ENCODE data around the gene FAM53A.

Gene FAM53A, protein sequence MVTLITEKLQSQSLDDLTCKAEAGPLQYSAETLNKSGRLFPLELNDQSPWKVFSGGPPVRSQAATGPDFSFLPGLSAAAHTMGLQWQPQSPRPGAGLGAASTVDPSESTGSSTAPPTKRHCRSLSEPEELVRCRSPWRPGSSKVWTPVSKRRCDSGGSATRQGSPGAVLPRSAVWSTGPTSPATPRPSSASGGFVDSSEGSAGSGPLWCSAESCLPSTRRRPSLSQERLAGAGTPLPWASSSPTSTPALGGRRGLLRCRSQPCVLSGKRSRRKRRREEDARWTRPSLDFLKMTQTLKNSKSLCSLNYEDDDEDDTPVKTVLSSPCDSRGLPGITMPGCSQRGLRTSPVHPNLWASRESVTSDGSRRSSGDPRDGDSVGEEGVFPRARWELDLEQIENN

DNA sequence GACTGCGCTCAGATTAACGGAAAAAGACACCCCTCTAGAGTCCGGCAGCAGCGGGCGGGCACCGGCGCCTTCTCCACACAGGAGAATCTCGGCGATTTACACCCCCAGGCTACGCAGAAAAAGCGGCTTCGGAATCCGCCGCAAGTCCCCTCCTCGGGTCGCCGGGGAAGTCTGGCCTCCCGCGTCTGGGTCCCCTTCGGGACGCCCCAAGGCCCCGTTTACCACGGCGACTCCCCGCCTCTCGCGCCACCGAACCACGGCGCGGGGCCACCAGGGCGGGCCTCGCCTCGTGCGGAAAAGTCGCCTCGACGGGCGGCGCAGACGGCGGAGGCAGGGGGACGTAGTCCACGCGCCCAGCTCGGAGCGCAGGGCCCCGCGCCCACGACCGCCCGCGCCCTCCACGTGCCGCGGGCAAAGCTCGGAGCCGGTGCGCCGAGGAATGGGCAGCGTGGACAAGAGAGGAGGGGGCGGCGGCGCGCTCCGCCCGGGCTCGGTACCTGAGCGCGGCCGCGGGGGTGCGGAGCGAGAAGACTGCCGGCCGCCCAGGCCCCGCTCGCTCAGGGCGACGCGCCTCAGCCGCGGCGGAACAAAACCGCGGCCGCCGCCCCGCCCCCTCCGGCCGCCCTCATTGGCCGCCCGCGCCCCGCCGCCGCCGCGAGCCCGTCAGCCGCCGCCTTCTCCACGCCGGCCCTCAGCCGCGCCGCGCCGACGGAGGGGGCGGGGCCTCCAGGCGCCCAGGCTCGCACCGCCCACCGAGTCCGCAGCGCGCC, at the start of gene FAM53A:
TSS of gene FAM53A (minus strand) at position 578 of the 770 bp plus-strand sequence. CDS start 15,572 bp downstream, outside the sequence.
- peak; percentile 75 to 85 for DNase-seq

DNA sequence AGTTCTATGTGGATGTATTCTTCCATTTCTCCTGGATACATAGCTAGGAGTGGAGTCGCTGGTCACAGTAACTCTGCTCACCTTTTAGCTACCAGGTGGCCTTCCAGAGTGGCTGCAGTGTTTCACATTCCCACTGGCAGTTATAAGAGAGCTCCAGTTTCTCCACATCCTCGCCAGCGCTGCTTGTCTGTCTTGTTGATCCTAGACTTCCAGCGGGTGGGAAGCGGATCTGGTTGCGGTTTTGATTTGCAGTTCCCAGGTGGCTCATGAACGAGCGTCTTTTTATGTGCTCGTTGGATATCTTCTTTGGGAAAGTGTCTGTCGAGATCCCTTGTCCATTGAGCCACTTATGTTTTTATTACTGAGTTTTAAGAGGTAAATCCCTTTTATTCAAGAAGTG, 48.8 kb upstream of the FAM53A start:
- DNase-seq, result no peak

DNA sequence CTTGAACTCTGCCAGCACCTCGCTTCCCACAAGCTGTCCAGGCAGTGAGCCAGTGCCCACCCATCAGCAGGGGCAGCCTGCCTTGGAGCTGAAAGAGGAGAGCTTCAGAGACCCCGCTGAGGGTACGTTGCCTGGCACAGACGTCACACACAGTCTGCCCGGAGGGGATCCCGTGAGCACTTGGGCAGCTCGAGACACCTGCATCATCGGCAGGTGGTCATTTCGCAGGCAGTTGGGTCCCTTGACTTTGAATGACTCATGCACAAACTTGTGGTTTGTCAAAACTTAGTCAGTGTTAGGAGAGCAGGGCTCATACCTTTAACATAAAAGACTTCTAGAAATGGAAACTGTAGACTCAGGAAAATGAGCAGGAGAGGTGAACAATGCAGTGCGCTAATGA, 47.1 kb upstream of the FAM53A start:
- DNase-seq, result no peak

DNA sequence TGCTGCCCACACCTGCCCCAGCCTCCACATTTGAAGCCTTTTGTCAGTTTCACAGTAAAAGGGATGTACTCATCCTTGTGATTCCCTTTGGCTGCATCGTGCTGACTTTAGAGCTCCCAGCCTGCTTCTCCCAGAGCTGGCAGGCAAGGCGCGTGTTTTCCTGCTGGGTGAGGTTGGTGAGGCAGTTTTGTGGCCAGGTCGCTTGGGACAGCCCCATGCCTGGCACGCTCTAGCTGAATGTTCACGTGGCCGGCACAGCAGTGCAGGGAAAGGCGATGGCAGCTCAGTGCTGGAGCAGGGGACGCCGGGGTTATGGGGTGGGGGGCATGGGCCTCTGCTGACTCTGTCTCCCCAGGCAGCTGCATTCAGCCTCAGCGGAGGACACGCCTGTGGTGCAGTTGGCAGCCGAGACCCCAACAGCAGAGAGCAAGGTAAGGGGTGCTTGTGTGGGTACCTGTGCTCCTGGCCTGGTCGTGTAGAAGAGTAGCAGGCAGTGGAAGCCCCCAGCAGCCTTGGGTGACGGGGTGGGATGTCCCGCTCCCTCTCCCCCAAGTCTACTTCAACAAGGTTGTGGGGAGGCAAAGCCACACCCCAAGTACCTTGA, 46.5 kb upstream of the FAM53A start:
- DNase-seq, result no peak

- DNase-seq, result no peak
These were observed 44.2 kb upstream of the FAM53A start for GRCh38 chr4:1728061-1728980.

GRCh38 chr4:1727117-1728031, 43.3 kb upstream of the FAM53A start:
- DNase-seq, result no peak

DNA sequence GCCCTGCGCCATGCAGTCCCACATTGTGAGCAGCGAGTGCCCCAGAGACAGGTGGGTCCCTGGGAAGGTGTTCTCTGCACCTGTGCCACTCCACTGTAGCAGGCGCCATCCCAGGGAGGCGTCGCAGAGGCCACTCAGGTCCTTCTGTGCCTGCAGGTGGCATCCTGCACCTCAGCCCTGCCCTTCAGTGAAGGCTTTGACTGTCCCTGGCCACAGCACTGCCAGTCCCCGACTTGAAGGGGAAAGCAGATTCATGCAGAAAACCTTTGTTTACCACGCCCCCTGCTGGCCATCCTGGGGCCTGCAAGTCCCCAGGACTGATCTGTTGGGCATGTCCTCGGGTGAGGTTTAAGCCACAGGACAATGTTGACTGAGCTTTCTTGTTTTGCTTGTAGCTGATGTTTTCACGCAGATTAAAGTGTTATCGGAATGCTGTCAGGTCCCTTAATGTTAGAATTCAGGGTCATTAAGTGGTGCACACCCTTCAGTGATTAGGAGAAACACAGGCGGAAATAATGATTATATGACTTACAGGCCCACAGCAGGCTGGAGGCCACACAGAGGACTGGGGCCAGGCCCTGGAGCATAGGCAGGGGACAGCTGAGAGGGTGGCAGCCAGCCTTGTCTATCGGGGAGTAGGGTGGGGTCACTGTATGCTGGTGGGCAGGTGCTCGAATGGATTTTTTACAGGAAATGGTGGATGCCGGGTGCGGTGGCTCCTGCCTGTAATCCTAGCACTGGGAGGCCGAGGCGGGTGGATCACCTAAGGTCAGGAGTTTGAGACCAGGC, 42.2 kb upstream of the FAM53A start:
- DNase-seq, result peak; percentile 64 to 73

- no peak for DNase-seq
These were observed 41.4 kb upstream of the FAM53A start for GRCh38 chr4:1725521-1725920.

DNA sequence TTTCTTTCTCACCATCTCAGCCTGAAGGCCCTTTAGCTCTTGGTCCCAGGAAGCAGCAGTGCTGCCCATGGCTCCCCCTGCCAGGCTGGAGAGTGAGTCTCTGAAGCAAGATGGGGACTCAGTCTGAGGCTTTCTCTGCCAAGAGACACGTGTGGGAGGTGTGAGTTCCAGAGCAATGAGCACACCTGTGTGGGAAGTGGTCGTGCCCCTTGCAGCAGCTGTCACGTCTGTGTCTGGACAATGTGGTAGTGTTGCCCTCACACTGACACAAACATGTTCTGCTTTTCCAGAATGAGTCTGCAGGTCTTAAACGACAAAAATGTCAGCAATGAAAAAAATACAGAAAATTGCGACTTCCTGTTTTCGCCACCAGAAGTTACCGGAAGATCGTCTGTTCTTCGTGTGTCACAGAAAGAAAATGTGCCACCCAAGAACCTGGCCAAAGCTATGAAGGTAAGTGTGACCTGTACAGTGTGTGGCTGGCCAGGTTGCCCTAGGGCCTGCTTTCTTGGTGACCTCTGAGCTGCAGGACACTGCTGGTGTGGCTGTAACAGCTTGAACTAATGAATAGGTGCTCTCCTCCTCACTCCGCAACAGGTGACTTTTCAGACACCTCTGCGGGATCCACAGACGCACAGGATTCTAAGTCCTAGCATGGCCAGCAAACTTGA, 39.2 kb upstream of the FAM53A start:
- DNase-seq, result no peak

GRCh38 chr4:1722551-1723118, 38.5 kb upstream of the FAM53A start:
- no peak for DNase-seq

GRCh38 chr4:1721666-1722550, 37.8 kb upstream of the FAM53A start:
- no peak for DNase-seq

DNA sequence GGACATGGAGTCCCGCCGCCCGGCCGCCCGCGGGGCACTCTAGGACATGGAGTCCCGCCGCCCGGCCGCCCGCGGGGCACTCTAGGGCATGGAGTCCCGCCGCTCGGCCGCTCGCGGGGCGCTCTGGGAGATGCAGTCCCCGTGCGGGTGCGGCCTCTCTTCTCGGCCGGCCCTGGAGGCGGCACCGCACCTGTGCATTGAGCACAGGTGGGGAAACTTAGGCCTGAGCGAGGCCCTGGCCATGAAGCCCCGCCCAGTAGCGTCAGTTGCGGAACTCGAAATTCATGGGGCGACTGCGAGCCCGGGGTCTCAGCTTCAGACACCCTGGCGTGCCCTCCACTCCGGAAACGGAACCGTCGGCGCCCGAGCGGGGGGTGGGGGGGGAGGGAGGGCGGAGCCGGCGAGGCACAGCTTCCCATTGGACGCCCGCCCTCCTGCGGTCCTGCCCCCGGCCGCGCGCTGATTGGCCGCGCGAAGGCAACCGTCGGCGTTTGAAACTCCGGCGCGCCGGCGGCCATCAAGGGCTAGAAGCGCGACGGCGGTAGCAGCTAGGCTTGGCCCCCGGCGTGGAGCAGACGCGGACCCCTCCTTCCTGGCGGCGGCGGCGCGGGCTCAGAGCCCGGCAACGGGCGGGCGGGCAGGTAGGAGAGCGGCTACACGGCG, 37.0 kb upstream of the FAM53A start, which contains the start of the genes TACC3 and TMEM129:
TSS of gene TACC3 (plus strand) at position 519 of the 663 bp plus-strand sequence. CDS start 1,901 bp downstream, outside the sequence.
TSS of gene TMEM129 (minus strand) at position 321 of the 663 bp plus-strand sequence. CDS start 486 bp downstream, outside the sequence.
- DNase-seq, result peak; percentile 94 to 96

- no peak for DNase-seq
These were observed 36.3 kb upstream of the FAM53A start for GRCh38 chr4:1720163-1720983.

- no peak for DNase-seq
These were observed 34.2 kb upstream of the FAM53A start for GRCh38 chr4:1718095-1718850.

DNA sequence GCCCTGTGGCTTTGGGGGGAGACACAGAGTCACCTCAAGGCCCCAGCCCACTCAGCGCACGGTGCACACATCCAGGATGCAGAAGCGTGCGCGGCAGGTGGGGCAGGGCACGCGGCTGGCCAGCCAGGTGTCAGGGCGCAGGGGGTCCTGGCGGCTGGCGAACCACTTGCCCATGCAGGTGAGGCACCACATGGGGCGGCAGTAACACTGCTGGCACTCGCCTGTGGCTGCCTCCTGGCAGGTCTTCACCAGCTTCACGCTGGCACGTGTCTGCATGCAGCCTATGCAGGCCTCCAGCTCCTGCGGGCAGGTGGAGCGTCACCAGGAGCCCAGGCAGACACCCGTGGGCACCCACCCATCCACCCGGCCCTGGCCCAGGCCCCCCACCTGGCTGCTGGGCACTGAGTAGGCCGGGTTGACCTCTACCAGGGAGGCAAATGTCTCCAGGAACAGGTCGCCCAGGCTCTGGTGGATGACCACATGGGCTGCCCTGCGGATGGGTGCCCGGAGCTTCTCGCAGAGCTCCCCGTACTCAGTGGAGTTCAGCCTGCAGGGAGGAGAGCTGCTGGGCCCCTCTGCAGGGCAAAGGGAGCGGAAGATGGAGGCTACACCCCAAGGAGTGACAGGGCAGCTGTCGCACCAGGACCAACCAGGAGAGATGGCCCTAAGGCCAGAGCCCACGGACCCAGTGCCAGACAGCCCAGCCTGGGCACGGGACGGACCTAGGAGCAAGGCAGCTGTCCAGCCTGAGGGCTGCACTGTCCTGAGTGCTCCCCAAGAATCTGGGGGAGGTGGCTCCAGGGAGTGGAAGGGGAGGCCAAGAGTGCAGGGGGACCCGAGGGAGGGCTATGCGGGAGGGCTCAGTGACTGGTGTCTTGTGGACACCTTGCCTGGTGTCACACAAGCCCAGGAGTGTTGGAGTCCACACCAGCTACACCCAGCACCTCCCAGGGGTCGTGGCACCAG, 33.3 kb upstream of the FAM53A start:
- no peak for DNase-seq
